Activated CD4-positive, alpha-beta T cell treated with anti-CD3 and anti-CD28 coated beads, Interleukin-2, Interleukin-6, amounts not matched to agents 100 ng/mL and 50 ng/mL, durations not matched to agents 16 hours and 8 hours (primary cell): ENCODE results near the gene OR7C2.

Experiments used
- DNase-seq: peaks from one replicate; pipeline ENCODE4 v3.0.0-alpha.2; 2020

Gene OR7C2

GRCh38 chr19:14979476-14980255 is 38.4 kb downstream of the OR7C2 start, which contains the start of gene SLC1A6:
Gene SLC1A6, minus strand, starts transcription at chr19:14979864. Its CDS starts 6,954 bp downstream, at chr19:14972910.
- no peak for DNase-seq

- no peak for DNase-seq
These were observed 43.8 kb downstream of the OR7C2 start for GRCh38 chr19:14985133-14985532.
